ENCODE data around the gene KIAA1958. TPM values are rescaled to one million over a fixed set of nuclear protein-coding genes. Genes with fewer than 3 reads are reported as not detected.
A peak's percentile ranks its signal among the peaks of the same experiment; 100 is the strongest.

Gene KIAA1958
- total RNA-seq, 2 donors from 2014 or later = 5.7 to 9.6 TPM

DNA sequence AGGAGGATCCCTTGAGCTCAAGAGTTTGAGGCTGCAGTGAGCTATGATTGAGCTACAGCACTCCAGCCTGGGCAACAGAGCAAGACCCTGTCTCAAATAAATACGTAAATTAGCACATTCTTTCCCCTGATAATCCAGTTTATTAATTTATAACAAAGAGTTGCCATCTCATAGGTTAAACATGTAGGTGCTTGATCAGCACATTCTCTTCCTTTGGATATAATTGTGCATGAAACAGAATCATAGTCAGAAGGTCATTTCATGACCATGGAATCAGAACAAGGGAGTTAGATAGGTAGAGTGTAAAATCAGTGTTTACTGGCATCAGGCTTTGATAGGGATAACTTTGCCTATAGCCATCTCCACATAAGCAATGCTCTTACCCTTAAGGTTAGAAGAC is 43.0 kb upstream of the KIAA1958 start:
- Histone ChIP-seq H3K9me3 (no peaks in the 10 kb centered on the region), H3K36me3 (replicated peaks in 1 of 2; ENCODE audit: insufficient read depth in 1 of 2, low read depth in 2 of 2) (no peaks in the 10 kb centered on the region), H3K27me3 (no peaks in the 10 kb centered on the region), H3K4me1 (peaks cover 11% of the 10 kb centered on the region), H3K27ac (no peak overlapping the region), H3K4me3 (no peak overlapping the region)
- no peak for TF ChIP-seq CTCF (IDR thresholded peaks at IDR 0.05)
- TF ChIP-seq POLR2A (IDR thresholded peaks at IDR 0.05) = no peak
- intact Hi-C loops (cut with DNase I) = no loop called here
- no peak for DNase-seq
- no peak for ATAC-seq
- 73 to 92% methylated on average over 1 of the region's 1 CpG for WGBS, 2 donors

- Histone ChIP-seq H3K4me3 (no peak overlapping the region), H3K9me3 (no peaks in the 10 kb centered on the region), H3K36me3 (replicated peaks in 1 of 2; ENCODE audit: insufficient read depth in 1 of 2, low read depth in 2 of 2) (no peaks in the 10 kb centered on the region), H3K4me1 (peaks cover 11% of the 10 kb centered on the region), H3K27ac (no peak overlapping the region), H3K27me3 (no peaks in the 10 kb centered on the region)
- intact Hi-C loops (cut with DNase I) = no loop called here
- no peak for DNase-seq
- ATAC-seq = no peak
- WGBS, 2 donors = 48 to 68% methylated on average over 1 of the region's 1 CpG
- TF ChIP-seq CTCF (IDR thresholded peaks at IDR 0.05) (no peak), POLR2A (IDR thresholded peaks at IDR 0.05) (no peak)
These were observed 41.4 kb upstream of the KIAA1958 start for GRCh38 chr9:112445196-112445595.

- Histone ChIP-seq H3K9me3 (no peaks in the 10 kb centered on the region), H3K36me3 (replicated peaks in 1 of 2; ENCODE audit: insufficient read depth in 1 of 2, low read depth in 2 of 2) (no peaks in the 10 kb centered on the region), H3K27me3 (no peaks in the 10 kb centered on the region), H3K4me3 (no peak overlapping the region), H3K4me1 (peaks cover 11% of the 10 kb centered on the region), H3K27ac (no peak overlapping the region)
- intact Hi-C loops (cut with DNase I) = no loop called here
- 93 to 100% methylated on average over 2 of the region's 2 CpGs for WGBS, 2 donors
- TF ChIP-seq POLR2A (IDR thresholded peaks at IDR 0.05) (no peak), CTCF (IDR thresholded peaks at IDR 0.05) (no peak)
- no peak for DNase-seq
- no peak for ATAC-seq
These were observed 40.5 kb upstream of the KIAA1958 start for GRCh38 chr9:112446080-112446479.

GRCh38 chr9:112446526-112446925 is 40.1 kb upstream of the KIAA1958 start:
- Histone ChIP-seq H3K27me3 (no peaks in the 10 kb centered on the region), H3K27ac (no peak overlapping the region), H3K9me3 (no peaks in the 10 kb centered on the region), H3K4me3 (no peak overlapping the region), H3K4me1 (peaks cover 11% of the 10 kb centered on the region), H3K36me3 (replicated peaks in 1 of 2; ENCODE audit: insufficient read depth in 1 of 2, low read depth in 2 of 2) (no peaks in the 10 kb centered on the region)
- intact Hi-C loops (cut with DNase I) = no loop called here
- no peak for DNase-seq
- 94 to 95% methylated on average over 2 of the region's 2 CpGs for WGBS, 2 donors
- no peak for TF ChIP-seq POLR2A (IDR thresholded peaks at IDR 0.05)
- no peak for TF ChIP-seq CTCF (IDR thresholded peaks at IDR 0.05)
- no peak for ATAC-seq

- Histone ChIP-seq H3K4me1 (peaks cover 11% of the 10 kb centered on the region), H3K4me3 (no peak overlapping the region), H3K27ac (no peak overlapping the region), H3K36me3 (replicated peaks in 1 of 2; ENCODE audit: insufficient read depth in 1 of 2, low read depth in 2 of 2) (no peaks in the 10 kb centered on the region), H3K27me3 (no peaks in the 10 kb centered on the region), H3K9me3 (no peaks in the 10 kb centered on the region)
- 9 to 11% methylated on average over 2 of the region's 2 CpGs for WGBS, 2 donors
- ATAC-seq (no peak), DNase-seq (peak in 1 of 4 donors; percentile 8)
- intact Hi-C loops (cut with DNase I) = no loop called here
- no peak for TF ChIP-seq CTCF (IDR thresholded peaks at IDR 0.05)
- no peak for TF ChIP-seq POLR2A (IDR thresholded peaks at IDR 0.05)
These were observed 39.3 kb upstream of the KIAA1958 start for GRCh38 chr9:112447283-112447761.

All from body of pancreas (tissue), 4 donors.